ENCODE data around the gene ZNF236. TPM values are rescaled to one million over a fixed set of nuclear protein-coding genes. Genes with fewer than 3 reads are reported as not detected.
A peak's percentile ranks its signal among the peaks of the same experiment; 100 is the strongest.

ZNF236 gene
- polyA plus RNA-seq, 3 donors, result 1.7 to 6.5 (median 2.4) TPM

DNA sequence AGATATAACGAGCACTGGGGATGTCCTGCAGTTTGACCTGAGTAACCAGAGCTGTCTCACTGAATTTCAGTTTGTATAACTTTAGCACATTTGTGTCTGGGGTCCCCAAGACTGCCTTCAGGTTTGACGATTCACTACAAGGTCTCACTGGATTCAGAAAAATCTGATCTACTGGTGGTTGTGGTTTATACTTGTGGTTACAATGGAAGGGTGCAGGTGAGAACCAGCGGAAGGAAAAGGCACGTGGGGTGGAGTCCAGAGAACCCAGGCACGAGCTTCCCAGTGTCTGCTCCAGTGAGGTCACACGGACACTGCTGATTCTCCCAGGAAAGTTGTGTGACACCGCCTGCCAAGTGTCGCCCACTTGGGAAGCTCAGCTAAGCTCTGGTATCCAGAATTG is 126.0 kb downstream of the ZNF236 start:
- H2AFZ ChIP-seq (ENCODE audit: insufficient read depth, low read depth, low read length, poor library complexity, severe bottlenecking), result no peak overlapping the region
- H3K4me3 ChIP-seq (replicated peaks in 1 of 3; ENCODE audit: low read depth in 2 of 3, low read length in 3 of 3), result no peak overlapping the region
- Mint-ChIP-seq H3K27ac (no peak overlapping the region), H3K27me3 (ENCODE audit: low read depth in 3 of 3) (no peaks in the 10 kb centered on the region), H3K4me3 (no peak overlapping the region), H3K36me3 (peaks cover 74 to 86% of the 10 kb centered on the region in 2 donors), H3K4me1 (peaks cover 4% of the 10 kb centered on the region), H3K9me3 (peaks cover 0 to 6% (median 3%) of the 10 kb centered on the region in 7 donors)
- H3K27ac ChIP-seq (ENCODE audit: low read depth in 1 of 2, low read length in 2 of 2), result no peak overlapping the region
- H3K79me2 ChIP-seq (ENCODE audit: insufficient read depth, low read length), result no peaks in the 10 kb centered on the region
- no peak overlapping the region for H3K9ac ChIP-seq (ENCODE audit: insufficient read depth, low read length, poor library complexity, severe bottlenecking)
- TF ChIP-seq, protein P1, sequence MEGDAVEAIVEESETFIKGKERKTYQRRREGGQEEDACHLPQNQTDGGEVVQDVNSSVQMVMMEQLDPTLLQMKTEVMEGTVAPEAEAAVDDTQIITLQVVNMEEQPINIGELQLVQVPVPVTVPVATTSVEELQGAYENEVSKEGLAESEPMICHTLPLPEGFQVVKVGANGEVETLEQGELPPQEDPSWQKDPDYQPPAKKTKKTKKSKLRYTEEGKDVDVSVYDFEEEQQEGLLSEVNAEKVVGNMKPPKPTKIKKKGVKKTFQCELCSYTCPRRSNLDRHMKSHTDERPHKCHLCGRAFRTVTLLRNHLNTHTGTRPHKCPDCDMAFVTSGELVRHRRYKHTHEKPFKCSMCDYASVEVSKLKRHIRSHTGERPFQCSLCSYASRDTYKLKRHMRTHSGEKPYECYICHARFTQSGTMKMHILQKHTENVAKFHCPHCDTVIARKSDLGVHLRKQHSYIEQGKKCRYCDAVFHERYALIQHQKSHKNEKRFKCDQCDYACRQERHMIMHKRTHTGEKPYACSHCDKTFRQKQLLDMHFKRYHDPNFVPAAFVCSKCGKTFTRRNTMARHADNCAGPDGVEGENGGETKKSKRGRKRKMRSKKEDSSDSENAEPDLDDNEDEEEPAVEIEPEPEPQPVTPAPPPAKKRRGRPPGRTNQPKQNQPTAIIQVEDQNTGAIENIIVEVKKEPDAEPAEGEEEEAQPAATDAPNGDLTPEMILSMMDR (IDR thresholded peaks at IDR 0.05), result no peak
- intact Hi-C loops (cut with micrococcal nuclease), result no loop called here
- H3K9me3 ChIP-seq (replicated peaks in 1 of 2; ENCODE audit: control insufficient read depth in 1 of 2, insufficient read depth in 1 of 2, low read length in 2 of 2), result peaks cover 0 to 5% of the 10 kb centered on the region in 2 donors
- no peaks in the 10 kb centered on the region for H4K20me1 ChIP-seq (ENCODE audit: insufficient read depth, low read length)
- peaks cover 30 to 86% of the 10 kb centered on the region in 2 donors for H3K36me3 ChIP-seq (replicated peaks in 1 of 2; ENCODE audit: control insufficient read depth in 1 of 2, insufficient read depth in 2 of 2, low read length in 2 of 2)
- H3K27me3 ChIP-seq (ENCODE audit: control insufficient read depth in 2 of 2, insufficient read depth in 2 of 2, low read length in 2 of 2), result no peaks in the 10 kb centered on the region
- no peaks in the 10 kb centered on the region for H3K4me1 ChIP-seq (ENCODE audit: control insufficient read depth in 1 of 2, insufficient read depth in 2 of 2, low read length in 2 of 2)
- no peak for DNase-seq
- no peak overlapping the region for H3K4me2 ChIP-seq (replicated peaks; ENCODE audit: extremely low read depth, low read length, poor library complexity, severe bottlenecking)
- 94% methylated on average over 8 of the region's 8 CpGs for WGBS (ENCODE audit: insufficient coverage)

- no peaks in the 10 kb centered on the region for H3K9me3 Mint-ChIP-seq
- no peaks in the 10 kb centered on the region for H3K9me3 ChIP-seq (replicated peaks in 1 of 2; ENCODE audit: control insufficient read depth in 1 of 2, insufficient read depth in 1 of 2, low read length in 2 of 2)
- H3K4me2 ChIP-seq (replicated peaks; ENCODE audit: extremely low read depth, low read length, poor library complexity, severe bottlenecking), result no peak overlapping the region
- no peak overlapping the region for H3K27ac ChIP-seq (ENCODE audit: low read depth in 1 of 2, low read length in 2 of 2)
- H4K20me1 ChIP-seq (ENCODE audit: insufficient read depth, low read length), result no peaks in the 10 kb centered on the region
- no peak for DNase-seq
- H2AFZ ChIP-seq (ENCODE audit: insufficient read depth, low read depth, low read length, poor library complexity, severe bottlenecking), result no peak overlapping the region
- peak overlapping the region in 2 of 7 donors; percentile 13 to 21 for H3K27ac Mint-ChIP-seq
- H3K4me3 Mint-ChIP-seq, result no peak overlapping the region
- H3K36me3 ChIP-seq (replicated peaks in 1 of 2; ENCODE audit: control insufficient read depth in 1 of 2, insufficient read depth in 2 of 2, low read length in 2 of 2), result peaks cover 42 to 91% of the 10 kb centered on the region in 2 donors
- H3K36me3 Mint-ChIP-seq, result peaks cover 81 to 90% of the 10 kb centered on the region in 2 donors
- intact Hi-C loops (cut with micrococcal nuclease), result no loop called here
- WGBS (ENCODE audit: insufficient coverage), result 99% methylated on average over 7 of the region's 12 CpGs
- H3K27me3 ChIP-seq (ENCODE audit: control insufficient read depth in 2 of 2, insufficient read depth in 2 of 2, low read length in 2 of 2), result no peaks in the 10 kb centered on the region
- H3K9ac ChIP-seq (ENCODE audit: insufficient read depth, low read length, poor library complexity, severe bottlenecking), result no peak overlapping the region
- TF ChIP-seq, protein P1 (IDR thresholded peaks at IDR 0.05), result no peak
- no peaks in the 10 kb centered on the region for H3K27me3 Mint-ChIP-seq (ENCODE audit: low read depth in 3 of 3)
- H3K4me3 ChIP-seq (replicated peaks in 1 of 3; ENCODE audit: low read depth in 2 of 3, low read length in 3 of 3), result no peak overlapping the region
- no peaks in the 10 kb centered on the region for H3K4me1 ChIP-seq (ENCODE audit: control insufficient read depth in 1 of 2, insufficient read depth in 2 of 2, low read length in 2 of 2)
- H3K79me2 ChIP-seq (ENCODE audit: insufficient read depth, low read length), result no peaks in the 10 kb centered on the region
- no peaks in the 10 kb centered on the region for H3K4me1 Mint-ChIP-seq
These were observed 129.3 kb downstream of the ZNF236 start for GRCh38 chr18:76951456-76952247.
